Breast epithelium (tissue), 4 donors: ENCODE measurements around the gene ZNF438. TPM values are rescaled to one million over a fixed set of nuclear protein-coding genes. Genes with fewer than 3 reads are reported as not detected.

ENCODE experiments used
- DNase-seq, 2 donors: peaks; one replicate each; pipeline ENCODE4 v3.0.0-alpha.2; 2019; ENCODE audit warnings: low spot score in 2 of 2
- H3K27ac ChIP-seq, 2 donors: fragments of 200-600 bp; sonication (generic) in 1 of 2; one replicate each; pipeline ENCODE4 v1.5.1; 2016 to 2019; ENCODE audit warnings: mild to moderate bottlenecking in 1 of 2
- H3K27me3 ChIP-seq, 2 donors: fragments of 200-600 bp; sonication (generic) in 1 of 2; one replicate each; pipeline versions ENCODE4 v1.5.1 to v1.6.0; 2017 to 2019; ENCODE audit warnings: control low read depth in 1 of 2, mild to moderate bottlenecking in 1 of 2
- H3K36me3 ChIP-seq: fragments of 200-600 bp; one replicate; pipeline ENCODE4 v1.5.1; 2019
- H3K4me1 ChIP-seq, 2 donors: fragments of 200-600 bp; sonication (generic); one replicate each; pipeline ENCODE4 v1.5.1; 2016 to 2019; ENCODE audit warnings: control low read depth in 1 of 2
- H3K4me3 ChIP-seq, 3 donors: fragments of 200-600 bp; sonication (generic); 1 replicate in 2 of 3; 2 replicates in 1 of 3; pipeline ENCODE4 v1.5.1; 2016 to 2019; ENCODE audit warnings: mild to moderate bottlenecking in 3 of 3, moderate library complexity in 2 of 3
- H3K9me3 ChIP-seq, 2 donors: fragments of 200-600 bp; sonication (generic) in 1 of 2; one replicate each; pipeline ENCODE4 v1.5.1; 2016 to 2019; ENCODE audit warnings: control low read depth in 1 of 2
- POLR2A ChIP-seq: fragments of 450-650 bp; IDR thresholded peaks from one replicate; pipeline ENCODE4 v1.6.1; 2016; ENCODE audit warnings: antibody characterized with exemption, mild to moderate bottlenecking, moderate library complexity
- POLR2AphosphoS5 ChIP-seq, 3 donors: sonication (generic); formaldehyde crosslinking; IDR thresholded peaks; one replicate each; pipeline ENCODE4 v1.6.1; 2017; ENCODE audit warnings: antibody characterized with exemption in 3 of 3
- intact Hi-C: fragments of 100-400 bp; cut with DNase I; formaldehyde crosslinking; loops from one replicate; pipeline ENCODE4 v1.15.1; 2023; ENCODE audit warnings: low total_unique reads
- total RNA-seq, 3 donors: library from RNA; depleted of rRNA; stranded (reverse); fragments of >200 nt; gene quantifications; one replicate each; pipeline ENCODE4 v1.1.0, GENCODE V29; 2016
- TF ChIP-seq, protein P1 (sequence below), 3 donors: fragments of 450-650 bp; IDR thresholded peaks; one replicate each; pipeline ENCODE4 v1.5.1; 2016 to 2017; ENCODE audit warnings: antibody characterized with exemption in 3 of 3, mild to moderate bottlenecking in 3 of 3, moderate library complexity in 3 of 3

The ZNF438 gene
- total RNA-seq, 3 donors from 2014 or later, result 8.8 to 34.6 (median 10.0) TPM

- H3K27me3 ChIP-seq, result no peaks in the 10 kb centered on the region
- intact Hi-C loops, result no loop called here
- H3K27ac ChIP-seq, result no peak overlapping the region
- DNase-seq, result no peak
- no peaks in the 10 kb centered on the region for H3K9me3 ChIP-seq
- no peaks in the 10 kb centered on the region for H3K4me1 ChIP-seq
- no peaks in the 10 kb centered on the region for H3K36me3 ChIP-seq
- no peak overlapping the region for H3K4me3 ChIP-seq
- TF ChIP-seq, protein P1, sequence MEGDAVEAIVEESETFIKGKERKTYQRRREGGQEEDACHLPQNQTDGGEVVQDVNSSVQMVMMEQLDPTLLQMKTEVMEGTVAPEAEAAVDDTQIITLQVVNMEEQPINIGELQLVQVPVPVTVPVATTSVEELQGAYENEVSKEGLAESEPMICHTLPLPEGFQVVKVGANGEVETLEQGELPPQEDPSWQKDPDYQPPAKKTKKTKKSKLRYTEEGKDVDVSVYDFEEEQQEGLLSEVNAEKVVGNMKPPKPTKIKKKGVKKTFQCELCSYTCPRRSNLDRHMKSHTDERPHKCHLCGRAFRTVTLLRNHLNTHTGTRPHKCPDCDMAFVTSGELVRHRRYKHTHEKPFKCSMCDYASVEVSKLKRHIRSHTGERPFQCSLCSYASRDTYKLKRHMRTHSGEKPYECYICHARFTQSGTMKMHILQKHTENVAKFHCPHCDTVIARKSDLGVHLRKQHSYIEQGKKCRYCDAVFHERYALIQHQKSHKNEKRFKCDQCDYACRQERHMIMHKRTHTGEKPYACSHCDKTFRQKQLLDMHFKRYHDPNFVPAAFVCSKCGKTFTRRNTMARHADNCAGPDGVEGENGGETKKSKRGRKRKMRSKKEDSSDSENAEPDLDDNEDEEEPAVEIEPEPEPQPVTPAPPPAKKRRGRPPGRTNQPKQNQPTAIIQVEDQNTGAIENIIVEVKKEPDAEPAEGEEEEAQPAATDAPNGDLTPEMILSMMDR (IDR thresholded peaks at IDR 0.05), result no peak
- TF ChIP-seq POLR2A (no peak), POLR2AphosphoS5 (IDR thresholded peaks at IDR 0.05) (no peak)
These were observed 3.7 kb upstream of the ZNF438 start for GRCh38 chr10:31035266-31035798.

- TF ChIP-seq, protein P1 (IDR thresholded peaks at IDR 0.05), result no peak
- TF ChIP-seq POLR2AphosphoS5 (IDR thresholded peaks at IDR 0.05), result no peak
- TF ChIP-seq POLR2A, result no peak
- no peaks in the 10 kb centered on the region for H3K36me3 ChIP-seq
- no peak overlapping the region for H3K4me3 ChIP-seq
- no peak for DNase-seq
- intact Hi-C loops, result loop anchor here (5.0 kb wide), 1 partner anchor 247 kb away; no protein-coding TSS in a partner anchor
- H3K4me1 ChIP-seq, result no peaks in the 10 kb centered on the region
- H3K27me3 ChIP-seq, result no peaks in the 10 kb centered on the region
- H3K27ac ChIP-seq, result peak overlapping the region in 1 of 2 donors; percentile 20
- no peaks in the 10 kb centered on the region for H3K9me3 ChIP-seq
These were observed 2.6 kb upstream of the ZNF438 start for GRCh38 chr10:31034098-31034909.

DNA sequence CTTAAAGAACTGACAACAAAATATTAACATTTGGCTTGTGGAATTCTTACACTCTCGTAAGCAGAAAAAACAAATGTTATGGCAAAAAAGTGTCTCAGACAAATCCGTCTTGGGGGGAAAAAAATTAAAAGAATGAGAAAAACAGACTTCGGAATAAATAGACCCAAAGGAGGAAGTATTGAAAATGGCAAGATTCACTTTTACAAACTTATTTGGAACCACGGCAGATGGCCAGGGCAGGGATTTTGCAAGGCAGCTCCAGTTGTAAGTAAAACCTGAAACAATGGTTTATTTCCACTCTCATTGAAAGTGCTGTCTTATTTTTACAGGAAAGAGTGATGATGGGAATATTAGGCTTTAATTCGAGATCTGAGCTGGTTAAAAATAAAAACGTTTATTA, 1.5 kb upstream of the ZNF438 start:
- intact Hi-C loops, result loop anchor here (5.0 kb wide), 1 partner anchor 246 kb away; no protein-coding TSS in a partner anchor
- no peaks in the 10 kb centered on the region for H3K4me1 ChIP-seq
- no peak for TF ChIP-seq POLR2AphosphoS5 (IDR thresholded peaks at IDR 0.05)
- no peak for TF ChIP-seq POLR2A
- TF ChIP-seq, protein P1 (IDR thresholded peaks at IDR 0.05), result no peak
- DNase-seq, result no peak
- H3K4me3 ChIP-seq, result peak overlapping the region; percentile 43 to 80 (median 74)
- H3K27me3 ChIP-seq, result no peaks in the 10 kb centered on the region
- H3K36me3 ChIP-seq, result no peaks in the 10 kb centered on the region
- no peaks in the 10 kb centered on the region for H3K9me3 ChIP-seq
- no peak overlapping the region for H3K27ac ChIP-seq

- DNase-seq, result peak; percentile 93 to 96
- TF ChIP-seq POLR2AphosphoS5 (IDR thresholded peaks at IDR 0.05) (peak; percentile 12 to 78 (median 64)), POLR2A (no peak)
- TF ChIP-seq, protein P1 (IDR thresholded peaks at IDR 0.05), result no peak
- H3K36me3 ChIP-seq, result no peaks in the 10 kb centered on the region
- H3K27me3 ChIP-seq, result no peaks in the 10 kb centered on the region
- H3K4me3 ChIP-seq, result peak overlapping the region; percentile 43 to 80 (median 74)
- intact Hi-C loops, result loop anchor here (5.0 kb wide), 1 partner anchor 245 kb away; no protein-coding TSS in a partner anchor
- no peaks in the 10 kb centered on the region for H3K4me1 ChIP-seq
- H3K27ac ChIP-seq, result peak overlapping the region; percentile 99 to 100
- H3K9me3 ChIP-seq, result no peaks in the 10 kb centered on the region
These were observed 830 bp upstream of the ZNF438 start for GRCh38 chr10:31032258-31033132.
